Astrocyte of the cerebellum (primary cell): ENCODE data around the gene FERMT2.

Experiments used
- DNase-seq: peaks from one replicate; pipeline ENCODE4 v3.0.0-alpha.2; 2011; ENCODE audit warnings: low read depth
- H3K4me3 ChIP-seq: 2 replicates; pipeline ENCODE4 v1.5.1; 2011; ENCODE audit warnings: mild to moderate bottlenecking, low read depth, low read length, moderate library complexity
- CTCF ChIP-seq: IDR thresholded peaks from 2 replicates; pipeline ENCODE4 v1.5.1; 2012; ENCODE audit warnings: low read length, low read depth, moderate library complexity, mild to moderate bottlenecking; ENCODE audit errors: missing control alignments
- in situ Hi-C: cut with HindIII; loops from 2 replicates; pipeline ENCODE4 v1.10.0; 2017; ENCODE audit warnings: low sequenced_read_pairs

Gene FERMT2

GRCh38 chr14:52919971-52920370 is 30.9 kb downstream of the FERMT2 start:
- no peak overlapping the region for H3K4me3 ChIP-seq
- TF ChIP-seq CTCF, result no peak
- DNase-seq, result no peak
- in situ Hi-C loops, result no loop called here

GRCh38 chr14:52918486-52918885 is 32.4 kb downstream of the FERMT2 start:
- in situ Hi-C loops, result no loop called here
- no peak for DNase-seq
- no peak overlapping the region for H3K4me3 ChIP-seq
- no peak for TF ChIP-seq CTCF

GRCh38 chr14:52917735-52918134 is 33.1 kb downstream of the FERMT2 start:
- no peak overlapping the region for H3K4me3 ChIP-seq
- TF ChIP-seq CTCF, result no peak
- no peak for DNase-seq
- in situ Hi-C loops, result no loop called here

- H3K4me3 ChIP-seq, result no peak overlapping the region
- TF ChIP-seq CTCF, result no peak
- in situ Hi-C loops, result no loop called here
- DNase-seq, result no peak
Observed at GRCh38 chr14:52914295-52914694, 36.6 kb downstream of the FERMT2 start.

GRCh38 chr14:52913271-52913670 is 37.6 kb downstream of the FERMT2 start:
- in situ Hi-C loops, result no loop called here
- no peak for TF ChIP-seq CTCF
- H3K4me3 ChIP-seq, result no peak overlapping the region
- DNase-seq, result no peak

- no peak for TF ChIP-seq CTCF
- in situ Hi-C loops, result no loop called here
- DNase-seq, result no peak
- H3K4me3 ChIP-seq, result no peak overlapping the region
Observed at GRCh38 chr14:52911904-52912303, 38.9 kb downstream of the FERMT2 start.

- in situ Hi-C loops, result no loop called here
Observed at GRCh38 chr14:52910572-52910971, 40.3 kb downstream of the FERMT2 start.

More at GRCh38 chr14:52910572-52910971, 40.3 kb downstream of the FERMT2 start:
- TF ChIP-seq CTCF, result no peak
- DNase-seq, result no peak
- H3K4me3 ChIP-seq, result no peak overlapping the region
